Neuronal stem cell (in vitro differentiated cells): ENCODE results near the gene FOXI2.

ENCODE experiments used
- DNase-seq: peaks from one replicate; pipeline ENCODE4 v3.0.0-alpha.2; 2013; ENCODE audit warnings: low spot score
- H2AFZ ChIP-seq: one replicate; pipeline ENCODE4 v1.6.1; 2013; ENCODE audit warnings: mild to moderate bottlenecking, low read length, inconsistent platforms
- H2AK5ac ChIP-seq: 2 replicates; pipeline ENCODE4 v1.6.1; 2013; ENCODE audit warnings: low read depth, mild to moderate bottlenecking, inconsistent platforms, low read length, moderate library complexity, mixed read lengths
- H2BK120ac ChIP-seq: 2 replicates; pipeline ENCODE4 v1.6.1; 2013; ENCODE audit warnings: low read depth, mild to moderate bottlenecking, inconsistent platforms, low read length, moderate library complexity, mixed read lengths
- H2BK12ac ChIP-seq: one replicate; pipeline ENCODE4 v1.6.1; 2013; ENCODE audit warnings: low read length, inconsistent platforms
- H2BK15ac ChIP-seq: 2 replicates; pipeline ENCODE4 v1.6.1; 2013; ENCODE audit warnings: mild to moderate bottlenecking, low read length, inconsistent platforms, mixed read lengths
- H2BK5ac ChIP-seq: one replicate; pipeline ENCODE4 v1.6.1; 2013; ENCODE audit warnings: inconsistent platforms, mild to moderate bottlenecking, low read length, moderate library complexity
- H3K14ac ChIP-seq: one replicate; pipeline ENCODE4 v1.6.1; 2013; ENCODE audit warnings: low read length, inconsistent platforms
- H3K18ac ChIP-seq: 2 replicates; pipeline ENCODE4 v1.6.1; 2013; ENCODE audit warnings: low read length, inconsistent platforms
- H3K23ac ChIP-seq: 2 replicates; pipeline ENCODE4 v1.6.1; 2013; ENCODE audit warnings: low read depth, mild to moderate bottlenecking, mixed read lengths, low read length, inconsistent platforms; ENCODE audit not compliant: poor library complexity
- H3K27ac ChIP-seq: replicated peaks from 3 replicates; pipeline ENCODE4 v1.5.1; 2013; ENCODE audit warnings: low read length, inconsistent platforms
- H3K27me3 ChIP-seq, 3 experiments: 2 replicates each; pipeline ENCODE4 v1.6.1; 2013; ENCODE audit warnings: low read length in 3 of 3, mild to moderate bottlenecking in 2 of 3, inconsistent platforms in 1 of 3, low read depth in 1 of 3, mixed read lengths in 1 of 3, moderate library complexity in 1 of 3; ENCODE audit not compliant: control insufficient read depth in 3 of 3, insufficient read depth in 3 of 3
- H3K36me3 ChIP-seq, 2 donors: replicated peaks in 1 of 2; 2 replicates each; pipeline ENCODE4 v1.6.1; 2013; ENCODE audit warnings: low read length in 2 of 2; ENCODE audit not compliant: control insufficient read depth in 2 of 2, insufficient read depth in 2 of 2
- H3K4ac ChIP-seq: 2 replicates; pipeline ENCODE4 v1.6.1; 2013; ENCODE audit warnings: inconsistent platforms, mild to moderate bottlenecking, low read length, moderate library complexity
- H3K4me1 ChIP-seq, 2 donors: 1 replicate in 1 of 2; 2 replicates in 1 of 2; pipeline ENCODE4 v1.6.1; 2013; ENCODE audit warnings: low read length in 2 of 2, low read depth in 1 of 2; ENCODE audit not compliant: control insufficient read depth in 2 of 2, insufficient read depth in 1 of 2
- H3K4me2 ChIP-seq: one replicate; pipeline ENCODE4 v1.6.1; 2013; ENCODE audit warnings: mild to moderate bottlenecking, low read length, inconsistent platforms; ENCODE audit not compliant: insufficient read depth, poor library complexity, severe bottlenecking
- H3K4me3 ChIP-seq, 2 donors: 2 replicates each; pipeline ENCODE4 v1.5.1; 2013; ENCODE audit warnings: low read length in 2 of 2, mild to moderate bottlenecking in 2 of 2, inconsistent platforms in 1 of 2, moderate library complexity in 1 of 2
- H3K79me1 ChIP-seq: one replicate; pipeline ENCODE4 v1.6.1; 2013; ENCODE audit warnings: low read depth, mild to moderate bottlenecking, inconsistent platforms, low read length, moderate library complexity
- H3K9ac ChIP-seq: one replicate; pipeline ENCODE4 v1.6.1; 2013; ENCODE audit warnings: mild to moderate bottlenecking, low read depth, low read length, inconsistent platforms; ENCODE audit not compliant: poor library complexity
- H3K9me3 ChIP-seq, 2 donors: replicated peaks in 1 of 2; 2 replicates each; pipeline versions ENCODE3 to v1.6.1; 2013; ENCODE audit warnings: low read length in 2 of 2, mild to moderate bottlenecking in 2 of 2, inconsistent platforms in 1 of 2, low read depth in 1 of 2, mixed read lengths in 1 of 2, moderate library complexity in 1 of 2; ENCODE audit not compliant: control insufficient read depth in 2 of 2, insufficient read depth in 1 of 2
- H4K8ac ChIP-seq: one replicate; pipeline ENCODE4 v1.6.1; 2013; ENCODE audit warnings: low read depth, mild to moderate bottlenecking, inconsistent platforms, low read length, moderate library complexity
- H4K91ac ChIP-seq: one replicate; pipeline ENCODE4 v1.6.1; 2013; ENCODE audit warnings: low read length, low read depth, mild to moderate bottlenecking, inconsistent platforms; ENCODE audit not compliant: poor library complexity
- WGBS, 2 donors: extraction: QIAGEN DNeasy Blood & Tissue Kit; methylation state at CpG; one replicate each; pipeline ENCODE4 v1.1.7; 2013; ENCODE audit warnings: missing lambda C conversion rate in 2 of 2, mixed read lengths in 1 of 2; ENCODE audit not compliant: insufficient read length in 2 of 2, insufficient replicate concordance in 1 of 2; ENCODE audit errors: extremely low coverage in 2 of 2; 5-methylcytosine and 5-hydroxymethylcytosine counted together

The FOXI2 gene

GRCh38 chr10:127755753-127756152 lies 18.8 kb downstream of the FOXI2 start:
- Histone ChIP-seq H3K79me1 (no peaks in the 10 kb centered on the region), H3K4ac (no peak overlapping the region), H3K36me3 (no peaks in the 10 kb centered on the region), H3K4me2 (no peak overlapping the region), H2AK5ac (no peak overlapping the region), H3K9me3 (no peaks in the 10 kb centered on the region), H4K91ac (no peak overlapping the region), H2BK15ac (no peak overlapping the region), H3K18ac (no peak overlapping the region), H3K23ac (no peak overlapping the region), H3K4me1 (no peaks in the 10 kb centered on the region), H3K27me3 (no peaks in the 10 kb centered on the region), H2BK12ac (no peak overlapping the region), H4K8ac (no peak overlapping the region), H3K9ac (no peak overlapping the region), H3K27ac (no peak overlapping the region), H3K4me3 (no peak overlapping the region), H2AFZ (no peak overlapping the region), H2BK120ac (no peak overlapping the region), H2BK5ac (no peak overlapping the region), H3K14ac (no peak overlapping the region)
- DNase-seq, result no peak
- WGBS, 2 donors, result no CpG with 5 or more reads among the region's 3 CpGs

DNA sequence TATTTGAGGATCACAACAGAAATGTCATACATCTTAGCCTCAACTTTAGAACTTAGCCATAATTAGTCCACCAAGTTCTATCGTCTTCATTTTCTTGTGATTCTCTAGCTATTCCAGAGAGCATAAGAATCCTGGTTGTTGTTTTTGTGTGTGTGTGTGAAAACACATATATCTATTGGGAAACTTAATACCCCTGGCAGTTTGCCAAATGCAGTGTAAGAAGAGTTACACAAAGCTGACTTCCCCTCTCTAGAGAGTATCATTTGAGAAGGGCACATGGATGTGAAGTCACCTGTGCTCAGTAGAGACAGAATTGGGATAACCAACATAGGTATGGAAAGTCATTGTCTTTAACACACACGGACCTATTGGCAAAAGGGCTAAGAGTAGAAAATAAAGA lies 19.3 kb downstream of the FOXI2 start:
- H3K23ac ChIP-seq, result no peak overlapping the region
- H2BK5ac ChIP-seq, result no peak overlapping the region
- H3K4ac ChIP-seq, result no peak overlapping the region
- H3K27ac ChIP-seq, result no peak overlapping the region
- H3K18ac ChIP-seq, result no peak overlapping the region
- H4K8ac ChIP-seq, result no peak overlapping the region
- no peaks in the 10 kb centered on the region for H3K27me3 ChIP-seq
- no peak overlapping the region for H3K14ac ChIP-seq
- no peaks in the 10 kb centered on the region for H3K9me3 ChIP-seq
- no peak overlapping the region for H2BK12ac ChIP-seq
- no peaks in the 10 kb centered on the region for H3K4me1 ChIP-seq
- no peak overlapping the region for H3K9ac ChIP-seq
- H4K91ac ChIP-seq, result no peak overlapping the region
- no peak overlapping the region for H3K4me3 ChIP-seq
- WGBS, 2 donors, result no CpG with 5 or more reads among the region's 2 CpGs
- DNase-seq, result no peak
- no peak overlapping the region for H2AFZ ChIP-seq
- H3K4me2 ChIP-seq, result no peak overlapping the region
- no peaks in the 10 kb centered on the region for H3K79me1 ChIP-seq
- no peak overlapping the region for H2BK15ac ChIP-seq
- H2BK120ac ChIP-seq, result no peak overlapping the region
- H3K36me3 ChIP-seq, result no peaks in the 10 kb centered on the region
- no peak overlapping the region for H2AK5ac ChIP-seq

GRCh38 chr10:127757033-127757432 lies 20.0 kb downstream of the FOXI2 start:
- no peaks in the 10 kb centered on the region for H3K79me1 ChIP-seq
- H3K4me2 ChIP-seq, result no peak overlapping the region
- peaks cover 0 to 2% of the 10 kb centered on the region in 2 donors for H3K9me3 ChIP-seq
- no peak overlapping the region for H2BK5ac ChIP-seq
- H3K4me1 ChIP-seq, result no peaks in the 10 kb centered on the region
- H2BK12ac ChIP-seq, result no peak overlapping the region
- no peak overlapping the region for H3K4ac ChIP-seq
- H2BK15ac ChIP-seq, result no peak overlapping the region
- H3K18ac ChIP-seq, result no peak overlapping the region
- no peak overlapping the region for H4K8ac ChIP-seq
- no peak overlapping the region for H3K14ac ChIP-seq
- H3K4me3 ChIP-seq, result no peak overlapping the region
- H3K9ac ChIP-seq, result no peak overlapping the region
- no peak overlapping the region for H2AFZ ChIP-seq
- no peak overlapping the region for H3K27ac ChIP-seq
- no peak overlapping the region for H2BK120ac ChIP-seq
- DNase-seq, result no peak
- H3K27me3 ChIP-seq, result no peaks in the 10 kb centered on the region
- WGBS, 2 donors, result no CpG with 5 or more reads among the region's 7 CpGs
- no peak overlapping the region for H4K91ac ChIP-seq
- no peaks in the 10 kb centered on the region for H3K36me3 ChIP-seq
- H2AK5ac ChIP-seq, result no peak overlapping the region
- H3K23ac ChIP-seq, result no peak overlapping the region

GRCh38 chr10:127759276-127759675 lies 22.3 kb downstream of the FOXI2 start:
- Histone ChIP-seq H4K91ac (no peak overlapping the region), H3K9me3 (peaks cover 0 to 2% of the 10 kb centered on the region in 2 donors), H2AK5ac (no peak overlapping the region), H2BK15ac (no peak overlapping the region), H3K36me3 (no peaks in the 10 kb centered on the region), H3K27me3 (no peaks in the 10 kb centered on the region), H2BK120ac (no peak overlapping the region), H3K4me2 (no peak overlapping the region), H3K4me3 (no peak overlapping the region), H3K79me1 (no peaks in the 10 kb centered on the region), H2BK5ac (no peak overlapping the region), H3K4ac (no peak overlapping the region), H3K18ac (no peak overlapping the region), H3K23ac (no peak overlapping the region), H3K4me1 (no peaks in the 10 kb centered on the region), H4K8ac (no peak overlapping the region), H3K9ac (no peak overlapping the region), H3K27ac (no peak overlapping the region), H2BK12ac (no peak overlapping the region), H3K14ac (no peak overlapping the region), H2AFZ (no peak overlapping the region)
- WGBS, 2 donors, result no CpG with 5 or more reads among the region's 2 CpGs
- no peak for DNase-seq
